K562 (cell line): ENCODE measurements around the gene PI4KA. TPM values are rescaled to one million over a fixed set of nuclear protein-coding genes. Genes with fewer than 3 reads are reported as not detected.
A peak's percentile ranks its signal among the peaks of the same experiment; 100 is the strongest.

Experiments
- BHLHE40 ChIP-seq: IDR thresholded peaks from 2 replicates; pipeline ENCODE4 v1.6.1; 2011; ENCODE audit warnings: low read length, improper control_type of control experiment
- BRF1 ChIP-seq: IDR thresholded peaks from 3 replicates; pipeline ENCODE4 v1.6.1; 2011; ENCODE audit warnings: borderline replicate concordance, mild to moderate bottlenecking; ENCODE audit not compliant: insufficient read length; ENCODE audit errors: extremely low read depth
- CEBPG ChIP-seq, 3 experiments: fragments of 200-800 bp in 1 of 3; sonication (Bioruptor generic) in 1 of 3; sonication (generic) in 1 of 3; formaldehyde crosslinking in 1 of 3; IDR thresholded peaks in 2 of 3; conservative IDR thresholded peaks in 1 of 3; 2 replicates each; pipeline versions ENCODE4 v1.6.1 to v1.8.0; 2016 to 2022; ENCODE audit warnings: missing compliant biosample characterization in 2 of 3, missing genetic modification characterization in 2 of 3, mild to moderate bottlenecking in 1 of 3, missing genetic modification reagents in 1 of 3
- ETV1 ChIP-seq: fragments of 450-650 bp; conservative IDR thresholded peaks from 2 replicates; pipeline ENCODE4 v1.6.1; 2016; ENCODE audit warnings: missing genetic modification characterization, control low read depth, low read depth, missing compliant biosample characterization
- GATA2 ChIP-seq: sonication (generic); formaldehyde crosslinking; IDR thresholded peaks from 2 replicates; pipeline ENCODE4 v1.4.0; 2020; ENCODE audit warnings: mild to moderate bottlenecking, missing genetic modification reagents
- HNRNPL ChIP-seq: fragments of 200-400 bp; formaldehyde crosslinking; IDR thresholded peaks from 2 replicates; pipeline ENCODE4 v1.6.1; 2017; ENCODE audit warnings: low read depth, mild to moderate bottlenecking, low read length
- NCOA2 ChIP-seq, 2 experiments: fragments of 450-650 bp; IDR thresholded peaks; 2 replicates each; pipeline ENCODE4 v1.6.1; 2018; ENCODE audit warnings: mild to moderate bottlenecking in 2 of 2, moderate library complexity in 1 of 2; ENCODE audit not compliant: partially characterized antibody in 2 of 2
- NCOR1 ChIP-seq: fragments of 450-650 bp; IDR thresholded peaks from 2 replicates; pipeline ENCODE4 v1.6.1; 2016; ENCODE audit warnings: mild to moderate bottlenecking, moderate library complexity
- NFYB ChIP-seq: IDR thresholded peaks from 2 replicates; pipeline ENCODE4 v1.6.1; 2011; ENCODE audit warnings: mild to moderate bottlenecking, moderate library complexity; ENCODE audit not compliant: insufficient read length; ENCODE audit errors: extremely low read depth
- NONO ChIP-seq, 2 experiments: fragments of 200-400 bp in 1 of 2; fragments of 450-650 bp in 1 of 2; formaldehyde crosslinking in 1 of 2; IDR thresholded peaks; 2 replicates each; pipeline ENCODE4 v1.6.1; 2017; ENCODE audit warnings: low read depth in 2 of 2, mild to moderate bottlenecking in 2 of 2, moderate library complexity in 2 of 2, low read length in 1 of 2
- PRMT5 ChIP-seq: sonication (generic); formaldehyde crosslinking; IDR thresholded peaks from 2 replicates; pipeline ENCODE4 v1.5.0; 2020; ENCODE audit warnings: missing genetic modification reagents
- SRSF1 ChIP-seq: fragments of 200-400 bp; formaldehyde crosslinking; IDR thresholded peaks from 2 replicates; pipeline ENCODE4 v1.6.1; 2017; ENCODE audit warnings: mild to moderate bottlenecking, low read depth, low read length, moderate library complexity
- YY1 ChIP-seq, 3 experiments: IDR thresholded peaks; 2 replicates each; pipeline ENCODE4 v1.6.1; 2011; ENCODE audit warnings: low read length in 2 of 3, mild to moderate bottlenecking in 2 of 3, moderate library complexity in 2 of 3, borderline replicate concordance in 1 of 3, control low read depth in 1 of 3, low read depth in 1 of 3; ENCODE audit not compliant: insufficient read depth in 3 of 3, insufficient replicate concordance in 2 of 3, control insufficient read depth in 1 of 3, insufficient read length in 1 of 3; ENCODE audit errors: extremely low read depth in 1 of 3
- ZNF184 ChIP-seq: sonication (generic); formaldehyde crosslinking; IDR thresholded peaks from 2 replicates; pipeline ENCODE4 v1.5.0; 2020; ENCODE audit warnings: missing genetic modification reagents
- ZNF263 ChIP-seq: sonication (generic); formaldehyde crosslinking; IDR thresholded peaks from 2 replicates; pipeline ENCODE4 v1.8.0; 2022; ENCODE audit warnings: mild to moderate bottlenecking, missing genetic modification reagents, borderline replicate concordance
- ZNF561 ChIP-seq: fragments of 450-650 bp; formaldehyde crosslinking; conservative IDR thresholded peaks from 2 replicates; pipeline ENCODE4 v1.4.0; 2020; ENCODE audit warnings: mild to moderate bottlenecking, moderate library complexity
- ZNF696 ChIP-seq: fragments of 250-450 bp; sonication (Bioruptor Pico); conservative IDR thresholded peaks from 2 replicates; pipeline ENCODE4 v1.4.0; 2020; ENCODE audit warnings: mild to moderate bottlenecking, moderate library complexity
- polyA plus RNA-seq, 8 experiments: library from polyadenylated mRNA; depleted of rRNA in 4 of 8; stranded (reverse) in 5 of 8; unstranded in 3 of 8; fragments of >200 nt; fragmentation: Nextera tagmentation in 2 of 8; fragmentation: Illumina TruSeq in 1 of 8; extraction: Ambion mirVana in 2 of 8; extraction: Trizol in 1 of 8; gene quantifications; 2 replicates each; pipeline versions ENCODE4 v1.2.1 to v1.2.3, GENCODE V29; 2011 to 2014; ENCODE audit warnings: inconsistent platforms in 1 of 8, missing spikeins in 1 of 8
- total RNA-seq, 7 experiments: library from RNA; depleted of rRNA in 6 of 7; stranded (reverse); fragments of >200 nt in 6 of 7; fragmentation: Illumina TruSeq in 2 of 7; extraction: Trizol in 2 of 7; gene quantifications; 2 replicates each; pipeline versions ENCODE4 v1.2.1 to v1.2.3, GENCODE V29; 2011 to 2021; ENCODE audit warnings: low replicate concordance in 1 of 7
- TF ChIP-seq, protein P1 (sequence below): fragments of 250-450 bp; sonication (Bioruptor Pico); IDR thresholded peaks from 2 replicates; pipeline ENCODE4 v1.8.0; 2022; ENCODE audit warnings: inconsistent platforms, mild to moderate bottlenecking, moderate library complexity, borderline replicate concordance
- TF ChIP-seq, protein P2 (sequence below): IDR thresholded peaks from 3 replicates; pipeline ENCODE4 v1.6.1; 2011; ENCODE audit warnings: borderline replicate concordance, mild to moderate bottlenecking; ENCODE audit not compliant: insufficient read length, insufficient read depth
- TF ChIP-seq, protein P3 (sequence below): sonication (generic); formaldehyde crosslinking; IDR thresholded peaks from 2 replicates; pipeline ENCODE4 v1.8.1; 2022; ENCODE audit warnings: missing genetic modification reagents

Gene PI4KA
- total and polyA plus RNA-seq, 9 of the 15 experiments (the other 6 are each of a cell fraction or from before 2014, with no cell fraction given) = 7.3 to 187 (median 84.7) TPM

DNA sequence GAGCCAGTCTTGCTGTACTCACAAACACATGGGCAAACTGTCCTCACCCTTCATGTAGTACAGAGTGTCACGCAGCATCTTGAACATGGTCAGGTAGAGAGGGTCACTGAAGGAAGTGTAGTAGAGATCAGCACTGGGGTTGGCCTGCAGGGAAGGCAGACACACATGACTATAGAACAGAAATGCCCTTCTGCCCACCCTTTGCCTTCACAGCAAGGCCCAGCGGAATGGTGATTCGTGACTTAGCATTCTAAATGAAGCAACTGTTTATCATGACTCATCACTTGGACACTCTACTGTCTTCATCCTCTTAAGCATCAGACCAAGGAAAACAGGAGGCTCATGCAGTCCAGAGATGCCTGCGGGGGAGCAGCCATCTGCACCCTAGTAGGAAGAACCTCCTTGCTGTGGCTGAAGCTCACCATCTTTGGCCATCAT is 51.3 kb downstream of the PI4KA start (continued):
- TF ChIP-seq, protein P1, sequence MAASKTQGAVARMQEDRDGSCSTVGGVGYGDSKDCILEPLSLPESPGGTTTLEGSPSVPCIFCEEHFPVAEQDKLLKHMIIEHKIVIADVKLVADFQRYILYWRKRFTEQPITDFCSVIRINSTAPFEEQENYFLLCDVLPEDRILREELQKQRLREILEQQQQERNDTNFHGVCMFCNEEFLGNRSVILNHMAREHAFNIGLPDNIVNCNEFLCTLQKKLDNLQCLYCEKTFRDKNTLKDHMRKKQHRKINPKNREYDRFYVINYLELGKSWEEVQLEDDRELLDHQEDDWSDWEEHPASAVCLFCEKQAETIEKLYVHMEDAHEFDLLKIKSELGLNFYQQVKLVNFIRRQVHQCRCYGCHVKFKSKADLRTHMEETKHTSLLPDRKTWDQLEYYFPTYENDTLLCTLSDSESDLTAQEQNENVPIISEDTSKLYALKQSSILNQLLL = no peak
- TF ChIP-seq ZNF696 (CRISPR knock-in tag) (no peak), BHLHE40 (peak; percentile 25; the same call in 1 of the 2 replicates), ZNF184 (CRISPR knock-in tag) (no peak), NFYB (no peak), SRSF1 (no peak), NCOA2 (IDR thresholded peaks at IDR 0.05; ENCODE audit: partially characterized antibody in 2 of 2) (no peak), BRF1 (no peak), YY1 (IDR thresholded peaks at IDR 0.05; ENCODE audit: borderline replicate concordance in 1 of 3, control insufficient read depth in 1 of 3, extremely low read depth in 1 of 3, insufficient read depth in 3 of 3, insufficient read length in 1 of 3, insufficient replicate concordance in 2 of 3, low read depth in 1 of 3, low read length in 2 of 3) (peak in 1 of 3 experiments; percentile 37), NCOR1 (no peak), CEBPG (CRISPR knock-in tag; IDR thresholded peaks at IDR 0.05) (peak; percentile 70; the same call in 1 of the 2 replicates), CEBPG (tag; conservative IDR thresholded peaks at IDR 0.05 in 1 of 2, IDR thresholded peaks at IDR 0.05 in 1 of 2) (peak; percentile 84 to 87), NONO (IDR thresholded peaks at IDR 0.05; ENCODE audit: low read depth in 2 of 2, low read length in 1 of 2) (no peak), GATA2 (CRISPR knock-in tag) (no peak; the same call in 1 of the 2 replicates), ETV1 (tag) (no peak), HNRNPL (no peak), ZNF263 (CRISPR knock-in tag) (no peak), ZNF561 (CRISPR knock-in tag) (no peak), PRMT5 (no peak)
- TF ChIP-seq, protein P2, sequence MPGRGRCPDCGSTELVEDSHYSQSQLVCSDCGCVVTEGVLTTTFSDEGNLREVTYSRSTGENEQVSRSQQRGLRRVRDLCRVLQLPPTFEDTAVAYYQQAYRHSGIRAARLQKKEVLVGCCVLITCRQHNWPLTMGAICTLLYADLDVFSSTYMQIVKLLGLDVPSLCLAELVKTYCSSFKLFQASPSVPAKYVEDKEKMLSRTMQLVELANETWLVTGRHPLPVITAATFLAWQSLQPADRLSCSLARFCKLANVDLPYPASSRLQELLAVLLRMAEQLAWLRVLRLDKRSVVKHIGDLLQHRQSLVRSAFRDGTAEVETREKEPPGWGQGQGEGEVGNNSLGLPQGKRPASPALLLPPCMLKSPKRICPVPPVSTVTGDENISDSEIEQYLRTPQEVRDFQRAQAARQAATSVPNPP = no peak
- TF ChIP-seq, protein P3, sequence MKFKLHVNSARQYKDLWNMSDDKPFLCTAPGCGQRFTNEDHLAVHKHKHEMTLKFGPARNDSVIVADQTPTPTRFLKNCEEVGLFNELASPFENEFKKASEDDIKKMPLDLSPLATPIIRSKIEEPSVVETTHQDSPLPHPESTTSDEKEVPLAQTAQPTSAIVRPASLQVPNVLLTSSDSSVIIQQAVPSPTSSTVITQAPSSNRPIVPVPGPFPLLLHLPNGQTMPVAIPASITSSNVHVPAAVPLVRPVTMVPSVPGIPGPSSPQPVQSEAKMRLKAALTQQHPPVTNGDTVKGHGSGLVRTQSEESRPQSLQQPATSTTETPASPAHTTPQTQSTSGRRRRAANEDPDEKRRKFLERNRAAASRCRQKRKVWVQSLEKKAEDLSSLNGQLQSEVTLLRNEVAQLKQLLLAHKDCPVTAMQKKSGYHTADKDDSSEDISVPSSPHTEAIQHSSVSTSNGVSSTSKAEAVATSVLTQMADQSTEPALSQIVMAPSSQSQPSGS (CRISPR knock-in tag) = no peak
